Hepatocyte (in vitro differentiated cells): ENCODE data around the gene QRICH2. TPM values are rescaled to one million over a fixed set of nuclear protein-coding genes. Genes with fewer than 3 reads are reported as not detected.
A peak's percentile ranks its signal among the peaks of the same experiment; 100 is the strongest.

Experiments used
- DNase-seq: peaks from one replicate; pipeline ENCODE4 v3.0.0-alpha.2; 2016; ENCODE audit warnings: low spot score
- H2AFZ ChIP-seq: fragments of 200-600 bp; sonication (generic); 2 replicates; pipeline ENCODE4 v1.6.0; 2016; ENCODE audit warnings: antibody characterized with exemption, mild to moderate bottlenecking
- H3K27ac ChIP-seq: fragments of 200-600 bp; sonication (generic); 2 replicates; pipeline ENCODE4 v1.5.1; 2016; ENCODE audit warnings: mild to moderate bottlenecking
- H3K27me3 ChIP-seq: fragments of 200-600 bp; sonication (generic); 2 replicates; pipeline ENCODE4 v1.6.1; 2016
- H3K36me3 ChIP-seq: fragments of 200-600 bp; sonication (generic); replicated peaks from 2 replicates; pipeline ENCODE4 v1.5.1; 2016; ENCODE audit warnings: low read depth; ENCODE audit not compliant: insufficient read depth
- H3K4me1 ChIP-seq: fragments of 200-600 bp; sonication (generic); 2 replicates; pipeline ENCODE4 v1.5.1; 2016; ENCODE audit warnings: mild to moderate bottlenecking, moderate library complexity; ENCODE audit not compliant: insufficient read depth
- H3K4me2 ChIP-seq: fragments of 200-600 bp; sonication (generic); 2 replicates; pipeline ENCODE4 v1.6.0; 2016
- H3K4me3 ChIP-seq: fragments of 200-600 bp; sonication (generic); 2 replicates; pipeline ENCODE4 v1.5.1; 2016; ENCODE audit warnings: mild to moderate bottlenecking
- H3K79me2 ChIP-seq: fragments of 200-600 bp; sonication (generic); 2 replicates; pipeline ENCODE4 v1.6.0; 2017; ENCODE audit warnings: mild to moderate bottlenecking
- H3K9me2 ChIP-seq: fragments of 200-600 bp; sonication (generic); replicated peaks from 2 replicates; pipeline ENCODE4 v1.6.0; 2017; ENCODE audit warnings: mild to moderate bottlenecking; ENCODE audit not compliant: insufficient read depth
- H3K9me3 ChIP-seq: fragments of 200-600 bp; sonication (generic); 2 replicates; pipeline ENCODE4 v1.5.1; 2016; ENCODE audit warnings: low read depth, mild to moderate bottlenecking
- H4K20me1 ChIP-seq: fragments of 200-600 bp; sonication (generic); 2 replicates; pipeline ENCODE4 v1.6.0; 2016; ENCODE audit warnings: mild to moderate bottlenecking; ENCODE audit not compliant: insufficient read depth, poor library complexity, severe bottlenecking
- EZH2 ChIP-seq: fragments of 200-600 bp; sonication (generic); IDR thresholded peaks from 2 replicates; pipeline ENCODE4 v1.6.1; 2016; ENCODE audit warnings: antibody characterized with exemption, mild to moderate bottlenecking, borderline replicate concordance
- EZH2phosphoT487 ChIP-seq: fragments of 200-600 bp; sonication (generic); IDR thresholded peaks from one replicate; pipeline ENCODE4 v1.6.1; 2018; ENCODE audit warnings: antibody characterized with exemption, mild to moderate bottlenecking, low read depth, moderate library complexity; ENCODE audit not compliant: unreplicated experiment, severe bottlenecking
- WGBS: methylation state at CpG from one replicate; pipeline ENCODE4 v1.1.6; 2016; ENCODE audit warnings: low lambda C conversion rate; ENCODE audit errors: missing lambda C conversion rate; 5-methylcytosine and 5-hydroxymethylcytosine counted together
- polyA plus RNA-seq: library from polyadenylated mRNA; unstranded; fragments of >200 nt; fragmentation: Nextera tagmentation; extraction: Ambion mirVana; gene quantifications from 2 replicates; pipeline ENCODE4 v1.2.1, GENCODE V29; 2016
- total RNA-seq: library from RNA; depleted of rRNA; stranded (reverse); fragments of >200 nt; gene quantifications from 2 replicates; pipeline ENCODE4 v1.2.3, GENCODE V29; 2014
- TF ChIP-seq, protein P1 (sequence below): fragments of 200-600 bp; sonication (generic); IDR thresholded peaks from 2 replicates; pipeline ENCODE4 v1.5.1; 2016; ENCODE audit warnings: antibody characterized with exemption, mild to moderate bottlenecking; ENCODE audit not compliant: poor library complexity

Gene QRICH2
- total and polyA plus RNA-seq, 2 experiments from 2014 or later: 2.3 to 2.8 TPM

DNA sequence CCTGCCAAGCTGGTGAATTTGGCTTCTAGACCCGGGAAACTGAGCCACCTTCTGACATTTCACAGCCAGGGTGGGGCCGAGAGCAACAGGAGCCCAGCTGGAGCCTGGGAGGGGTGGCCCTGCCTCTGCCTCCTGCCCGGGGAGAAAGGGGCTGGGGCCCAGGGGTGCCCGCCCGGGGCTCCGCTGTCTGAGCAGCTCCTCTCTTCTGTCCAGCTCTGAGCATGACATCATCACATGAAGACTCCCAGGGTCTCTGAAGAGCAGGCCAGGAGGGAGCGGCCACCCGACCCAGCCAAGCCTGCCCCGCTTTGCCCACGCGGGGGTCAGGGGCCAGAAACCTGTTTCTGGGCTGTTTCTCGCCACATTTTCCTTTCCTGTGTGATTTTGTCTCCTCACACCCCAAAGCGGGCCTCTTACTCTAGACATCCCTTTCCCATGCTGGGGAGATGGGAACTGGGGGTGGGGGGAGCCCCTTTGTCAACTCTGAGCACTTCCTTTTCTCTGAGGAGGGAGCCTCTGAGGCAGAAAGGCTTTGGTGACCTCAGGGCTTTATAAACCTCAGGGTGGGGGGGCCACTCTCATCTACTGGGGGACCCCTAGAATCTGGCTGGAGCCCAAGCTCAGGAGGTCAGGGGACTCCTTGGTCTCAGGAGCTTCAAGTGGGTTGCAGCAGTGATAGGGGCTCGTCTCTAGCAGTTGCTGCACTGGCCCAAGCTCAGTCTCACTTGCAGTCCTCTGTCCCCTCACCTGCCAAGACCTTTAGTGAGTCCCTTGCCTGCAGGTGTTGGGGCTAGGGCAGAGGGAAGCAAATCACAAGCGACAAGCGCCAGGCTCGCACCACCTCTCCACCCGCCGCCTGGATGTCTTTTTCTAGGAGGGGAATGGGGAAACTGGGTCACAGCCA is 35.3 kb downstream of the QRICH2 start:
- TF ChIP-seq, protein P1, sequence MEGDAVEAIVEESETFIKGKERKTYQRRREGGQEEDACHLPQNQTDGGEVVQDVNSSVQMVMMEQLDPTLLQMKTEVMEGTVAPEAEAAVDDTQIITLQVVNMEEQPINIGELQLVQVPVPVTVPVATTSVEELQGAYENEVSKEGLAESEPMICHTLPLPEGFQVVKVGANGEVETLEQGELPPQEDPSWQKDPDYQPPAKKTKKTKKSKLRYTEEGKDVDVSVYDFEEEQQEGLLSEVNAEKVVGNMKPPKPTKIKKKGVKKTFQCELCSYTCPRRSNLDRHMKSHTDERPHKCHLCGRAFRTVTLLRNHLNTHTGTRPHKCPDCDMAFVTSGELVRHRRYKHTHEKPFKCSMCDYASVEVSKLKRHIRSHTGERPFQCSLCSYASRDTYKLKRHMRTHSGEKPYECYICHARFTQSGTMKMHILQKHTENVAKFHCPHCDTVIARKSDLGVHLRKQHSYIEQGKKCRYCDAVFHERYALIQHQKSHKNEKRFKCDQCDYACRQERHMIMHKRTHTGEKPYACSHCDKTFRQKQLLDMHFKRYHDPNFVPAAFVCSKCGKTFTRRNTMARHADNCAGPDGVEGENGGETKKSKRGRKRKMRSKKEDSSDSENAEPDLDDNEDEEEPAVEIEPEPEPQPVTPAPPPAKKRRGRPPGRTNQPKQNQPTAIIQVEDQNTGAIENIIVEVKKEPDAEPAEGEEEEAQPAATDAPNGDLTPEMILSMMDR: no peak
- TF ChIP-seq EZH2 (no peak), EZH2phosphoT487 (no peak)
- no peak for DNase-seq
- Histone ChIP-seq H3K4me3 (no peak overlapping the region), H3K4me2 (peak overlapping the region; percentile 60), H3K27me3 (no peaks in the 10 kb centered on the region), H3K36me3 (no peaks in the 10 kb centered on the region), H3K9me3 (no peaks in the 10 kb centered on the region), H3K4me1 (peaks cover 18% of the 10 kb centered on the region), H4K20me1 (no peaks in the 10 kb centered on the region), H3K79me2 (peaks cover 17% of the 10 kb centered on the region), H3K9me2 (no peaks in the 10 kb centered on the region), H2AFZ (no peak overlapping the region), H3K27ac (peak overlapping the region; percentile 43)
- 82% methylated on average over 16 of the region's 19 CpGs for WGBS

DNA sequence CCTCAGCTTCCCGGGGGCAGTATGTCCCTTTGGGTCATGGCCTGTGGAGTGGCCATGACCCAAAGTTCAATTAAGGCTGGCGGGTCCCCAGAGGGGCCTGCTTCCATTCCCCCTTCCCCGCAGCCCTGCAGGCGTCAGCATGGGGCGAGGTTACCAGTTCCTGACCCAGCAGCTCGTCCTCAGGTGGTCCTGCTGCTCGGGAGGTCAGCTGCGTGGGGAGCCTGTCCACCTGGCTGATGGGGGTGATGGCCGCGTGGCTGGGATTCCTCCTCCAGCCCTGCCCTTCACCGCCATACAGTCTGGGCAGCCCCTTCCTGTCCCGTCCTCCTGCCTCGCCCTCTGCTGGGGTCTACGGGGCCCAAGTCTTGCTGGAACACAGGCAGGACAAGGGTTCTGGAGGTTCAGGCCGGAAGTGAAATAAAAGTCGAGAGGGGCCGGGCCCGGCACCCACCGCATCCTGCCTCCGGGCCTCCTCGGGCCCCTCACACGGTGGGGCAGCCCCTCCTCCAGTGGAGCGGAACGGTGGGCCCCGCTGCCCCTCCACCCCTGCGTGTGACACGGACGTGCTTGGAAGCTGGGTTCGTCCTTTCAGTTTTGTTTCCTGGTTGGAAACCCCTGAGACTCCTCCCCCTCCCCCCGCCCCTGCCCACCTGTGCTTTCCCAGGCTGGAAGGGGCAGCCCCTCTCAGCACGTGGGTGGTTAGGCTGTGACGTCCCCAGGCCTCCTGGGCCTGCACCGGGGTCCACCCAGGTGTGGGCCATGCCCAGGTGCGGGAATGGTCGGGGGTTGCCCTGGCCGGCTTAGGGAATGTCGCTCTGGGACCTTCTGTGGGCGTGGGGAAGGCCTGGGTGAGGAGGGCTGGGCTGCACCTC is 36.2 kb downstream of the QRICH2 start:
- H4K20me1 ChIP-seq: no peaks in the 10 kb centered on the region
- no peaks in the 10 kb centered on the region for H3K9me3 ChIP-seq
- no peak overlapping the region for H3K4me3 ChIP-seq
- DNase-seq: no peak
- peaks cover 22% of the 10 kb centered on the region for H3K4me1 ChIP-seq
- TF ChIP-seq EZH2phosphoT487: no peak
- TF ChIP-seq, protein P1: no peak
- no peak for TF ChIP-seq EZH2
- H2AFZ ChIP-seq: no peak overlapping the region
- H3K4me2 ChIP-seq: peak overlapping the region; percentile 60
- H3K27ac ChIP-seq: peak overlapping the region; percentile 43
- WGBS: 72% methylated on average over 27 of the region's 38 CpGs
- no peaks in the 10 kb centered on the region for H3K9me2 ChIP-seq
- peaks cover 26% of the 10 kb centered on the region for H3K79me2 ChIP-seq
- no peaks in the 10 kb centered on the region for H3K36me3 ChIP-seq
- H3K27me3 ChIP-seq: no peaks in the 10 kb centered on the region

DNA sequence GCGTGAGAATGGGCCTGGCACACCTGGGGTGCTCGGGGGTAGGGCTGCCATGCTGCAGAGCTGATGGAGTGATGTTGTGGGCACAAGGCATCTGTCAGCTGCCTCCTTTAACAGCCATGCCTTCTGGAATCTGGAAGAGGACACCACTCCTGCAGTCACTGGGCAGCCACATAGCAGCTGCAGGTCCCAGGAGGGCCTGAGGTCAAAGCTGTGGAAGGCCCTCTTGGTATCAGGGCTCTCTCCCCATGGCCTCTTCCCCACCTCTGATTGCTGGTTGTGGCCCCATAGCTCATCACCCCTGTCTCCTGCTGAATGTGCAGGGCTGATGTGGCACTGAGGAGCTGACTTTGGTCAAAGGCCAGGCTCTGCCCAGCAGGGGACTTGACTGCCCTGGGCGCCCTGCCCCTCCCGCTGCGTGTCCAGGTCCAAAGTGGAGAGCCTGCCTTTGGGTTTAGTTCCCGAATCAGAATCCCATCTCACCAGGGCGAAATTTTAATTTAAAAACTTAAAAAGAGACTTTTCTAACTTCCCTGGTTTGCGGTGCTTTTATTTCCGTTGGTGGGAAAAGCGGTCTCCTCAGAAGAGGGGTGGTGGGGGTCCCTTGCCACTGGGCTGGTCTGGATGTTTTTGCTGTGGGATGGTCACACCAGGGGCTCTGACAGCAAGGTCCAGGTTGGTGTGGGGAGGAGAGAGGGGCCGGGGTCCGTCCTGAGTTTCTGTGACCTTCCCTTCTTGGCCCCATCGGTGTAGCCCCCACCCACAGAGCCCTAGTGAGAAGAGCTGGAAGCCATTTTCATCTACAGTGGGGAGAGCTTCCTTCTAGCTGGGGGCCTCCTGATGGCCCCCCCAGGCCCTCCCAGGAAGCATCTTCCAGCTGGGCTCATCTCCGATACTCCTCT is 37.1 kb downstream of the QRICH2 start:
- Histone ChIP-seq H3K79me2 (peaks cover 35% of the 10 kb centered on the region), H3K4me3 (no peak overlapping the region), H4K20me1 (no peaks in the 10 kb centered on the region), H3K36me3 (no peaks in the 10 kb centered on the region), H3K9me3 (no peaks in the 10 kb centered on the region), H2AFZ (no peak overlapping the region), H3K4me1 (peaks cover 23% of the 10 kb centered on the region), H3K4me2 (peak overlapping the region; percentile 60), H3K27me3 (no peaks in the 10 kb centered on the region), H3K9me2 (no peaks in the 10 kb centered on the region), H3K27ac (no peak overlapping the region)
- DNase-seq: no peak
- TF ChIP-seq EZH2phosphoT487: no peak
- no peak for TF ChIP-seq EZH2
- TF ChIP-seq, protein P1: no peak
- 92% methylated on average over 14 of the region's 14 CpGs for WGBS
